NCI-H774 (cell line): ENCODE results near the gene HSP90B1.

ENCODE experiments used
- DNase-seq: peaks from one replicate; lab custom pipeline; 2025; lab: John Stamatoyannopoulos, UW

The HSP90B1 gene

DNA sequence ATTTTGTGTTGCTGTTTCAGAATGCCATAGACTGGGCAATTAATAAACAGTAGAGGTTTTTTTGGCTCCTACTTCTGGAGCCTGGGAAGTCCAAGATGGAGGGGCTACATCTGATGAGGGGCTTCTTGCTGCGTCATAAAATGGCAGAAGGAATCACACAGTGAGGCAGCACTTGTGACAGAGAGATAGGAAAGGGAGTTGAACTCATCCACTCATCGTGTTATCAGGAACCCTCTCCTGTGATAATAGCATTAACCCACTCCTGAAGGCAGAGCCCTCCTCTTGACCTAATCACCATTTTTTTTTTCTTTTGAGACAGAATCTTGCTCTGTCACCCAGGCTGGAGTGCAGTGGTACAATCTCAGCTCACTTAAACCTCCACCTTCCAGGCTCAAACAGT is 45.2 kb downstream of the HSP90B1 start:
- no peak for DNase-seq

GRCh38 chr12:103978384-103978982 is 48.3 kb downstream of the HSP90B1 start:
- no peak for DNase-seq

- no peak for DNase-seq
These were observed 56.6 kb downstream of the HSP90B1 start for GRCh38 chr12:103986829-103987228.

DNA sequence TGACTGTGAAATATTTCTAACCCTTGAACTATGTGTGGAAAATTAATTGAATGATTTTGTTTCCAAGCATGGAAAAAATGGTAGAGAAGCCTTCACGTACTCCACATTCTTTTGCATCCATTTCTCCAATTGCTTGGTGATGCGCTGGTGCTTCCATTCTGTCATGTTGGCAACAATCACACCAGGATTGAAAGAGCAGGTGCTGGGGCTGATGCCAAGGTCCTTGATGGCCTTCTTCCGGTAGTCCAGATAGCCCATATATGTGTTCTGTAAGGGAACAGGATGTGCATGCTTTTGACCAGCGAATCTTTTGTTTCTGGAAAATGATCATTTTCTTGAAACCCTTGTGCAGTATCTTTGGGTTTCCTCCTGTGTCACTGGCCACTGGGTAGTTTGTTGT is 64.0 kb downstream of the HSP90B1 start:
- DNase-seq = peak; percentile 19

DNA sequence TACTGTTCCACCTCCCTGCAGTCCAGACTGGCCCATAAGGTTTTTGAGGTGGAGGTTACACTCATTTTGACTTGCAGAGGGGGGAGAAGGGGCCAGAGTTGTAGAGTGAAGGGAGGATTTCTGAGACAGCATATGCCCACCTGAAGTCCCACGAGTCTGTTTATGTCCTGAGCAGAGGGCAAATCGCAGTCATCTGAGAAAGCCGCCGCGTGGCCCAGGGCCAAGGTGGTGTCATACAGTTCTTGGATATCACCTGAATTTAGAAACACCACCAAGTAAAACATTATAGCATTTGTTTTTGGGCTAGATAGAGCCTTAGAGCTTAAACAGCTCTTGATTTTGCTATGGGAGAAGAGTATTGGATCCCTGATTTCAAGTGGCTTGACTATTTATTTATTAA is 66.4 kb downstream of the HSP90B1 start:
- no peak for DNase-seq

GRCh38 chr12:103997286-103997900 is 67.2 kb downstream of the HSP90B1 start:
- DNase-seq = no peak
